GM12873 (cell line): Measurements from ENCODE around the gene MYO1D.

Experiments used
- TF ChIP-seq, protein P1 (sequence below): IDR thresholded peaks from 2 replicates; pipeline ENCODE4 v1.5.1; 2012; ENCODE audit warnings: low read depth, mild to moderate bottlenecking, moderate library complexity, low read length, control low read depth; ENCODE audit not compliant: insufficient read depth; ENCODE audit errors: missing control alignments

Gene MYO1D

GRCh38 chr17:32822996-32823395 lies 53.9 kb downstream of the MYO1D start:
- TF ChIP-seq, protein P1, sequence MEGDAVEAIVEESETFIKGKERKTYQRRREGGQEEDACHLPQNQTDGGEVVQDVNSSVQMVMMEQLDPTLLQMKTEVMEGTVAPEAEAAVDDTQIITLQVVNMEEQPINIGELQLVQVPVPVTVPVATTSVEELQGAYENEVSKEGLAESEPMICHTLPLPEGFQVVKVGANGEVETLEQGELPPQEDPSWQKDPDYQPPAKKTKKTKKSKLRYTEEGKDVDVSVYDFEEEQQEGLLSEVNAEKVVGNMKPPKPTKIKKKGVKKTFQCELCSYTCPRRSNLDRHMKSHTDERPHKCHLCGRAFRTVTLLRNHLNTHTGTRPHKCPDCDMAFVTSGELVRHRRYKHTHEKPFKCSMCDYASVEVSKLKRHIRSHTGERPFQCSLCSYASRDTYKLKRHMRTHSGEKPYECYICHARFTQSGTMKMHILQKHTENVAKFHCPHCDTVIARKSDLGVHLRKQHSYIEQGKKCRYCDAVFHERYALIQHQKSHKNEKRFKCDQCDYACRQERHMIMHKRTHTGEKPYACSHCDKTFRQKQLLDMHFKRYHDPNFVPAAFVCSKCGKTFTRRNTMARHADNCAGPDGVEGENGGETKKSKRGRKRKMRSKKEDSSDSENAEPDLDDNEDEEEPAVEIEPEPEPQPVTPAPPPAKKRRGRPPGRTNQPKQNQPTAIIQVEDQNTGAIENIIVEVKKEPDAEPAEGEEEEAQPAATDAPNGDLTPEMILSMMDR, result no peak

DNA sequence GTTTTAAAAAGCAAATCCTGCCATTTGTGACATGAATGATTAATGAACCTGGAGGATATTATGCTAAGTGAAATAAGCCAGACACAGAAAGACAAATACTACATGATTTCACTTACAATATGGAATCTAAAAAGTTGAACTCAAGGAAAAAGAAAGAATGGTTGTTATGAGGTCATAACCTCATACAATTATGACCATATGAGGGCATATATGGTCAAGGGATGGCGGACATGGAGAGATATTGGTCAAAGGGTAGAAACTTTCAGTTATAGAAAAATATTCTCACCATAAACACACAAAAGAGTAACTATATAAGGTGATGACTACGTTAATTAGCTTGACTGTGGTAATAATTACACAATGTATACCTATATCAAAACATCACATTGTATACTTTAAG lies 56.5 kb downstream of the MYO1D start:
- TF ChIP-seq, protein P1, result no peak

GRCh38 chr17:32819787-32820186 lies 57.1 kb downstream of the MYO1D start:
- TF ChIP-seq, protein P1, result no peak

- TF ChIP-seq, protein P1, result no peak
These were observed 57.9 kb downstream of the MYO1D start for GRCh38 chr17:32819035-32819434.

- TF ChIP-seq, protein P1, result no peak
These were observed 61.5 kb downstream of the MYO1D start for GRCh38 chr17:32815460-32815859.

DNA sequence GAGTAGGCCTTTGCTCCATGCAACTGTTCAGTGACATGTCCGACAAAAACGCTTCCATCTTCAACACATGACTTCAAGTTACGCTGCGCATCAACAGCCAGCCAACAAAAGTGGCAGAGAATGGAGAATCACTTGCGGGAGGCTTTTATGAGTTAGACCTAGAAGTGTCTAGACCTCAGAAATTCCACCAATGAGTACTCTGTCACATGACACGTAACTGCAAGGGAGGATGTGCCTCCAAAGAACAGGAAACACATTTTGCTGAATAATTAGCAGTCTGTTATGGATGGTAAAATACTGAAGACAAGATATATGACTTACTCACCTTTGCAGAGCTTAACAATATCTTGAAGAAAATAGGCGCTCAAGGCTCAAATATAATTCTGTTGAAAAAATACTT lies 62.1 kb downstream of the MYO1D start:
- TF ChIP-seq, protein P1, result no peak

- TF ChIP-seq, protein P1, result no peak
These were observed 63.9 kb downstream of the MYO1D start for GRCh38 chr17:32813021-32813420.
